ENCODE data around the gene GDPD5. TPM values are rescaled to one million over a fixed set of nuclear protein-coding genes. Genes with fewer than 3 reads are reported as not detected.

Gene GDPD5
- total and polyA plus RNA-seq, 9 donors, result 12.8 to 33.2 (median 20.7) TPM

- Histone ChIP-seq H3K27me3 (ENCODE audit: control insufficient read depth, insufficient read depth, low read length) (peaks cover 23% of the 10 kb centered on the region), H3K36me3 (ENCODE audit: control insufficient read depth, insufficient read depth, low read length) (no peaks in the 10 kb centered on the region), H3K4me1 (ENCODE audit: control insufficient read depth, insufficient read depth, low read length) (peaks cover 43% of the 10 kb centered on the region), H3K4me3 (ENCODE audit: low read length) (peak overlapping the region; percentile 52), H3K9me3 (replicated peaks; ENCODE audit: control insufficient read depth, low read depth, low read length) (no peaks in the 10 kb centered on the region), H3K27ac (ENCODE audit: low read length) (no peak overlapping the region)
- no peak for DNase-seq
- 3% methylated on average over 42 of the region's 51 CpGs for WGBS (ENCODE audit: insufficient coverage)
Observed at GRCh38 chr11:75524665-75525432, 892 bp downstream of the GDPD5 start.

- Histone ChIP-seq H3K36me3 (ENCODE audit: control insufficient read depth, insufficient read depth, low read length) (no peaks in the 10 kb centered on the region), H3K27me3 (ENCODE audit: control insufficient read depth, insufficient read depth, low read length) (peaks cover 23% of the 10 kb centered on the region), H3K27ac (ENCODE audit: low read length) (no peak overlapping the region), H3K9me3 (replicated peaks; ENCODE audit: control insufficient read depth, low read depth, low read length) (no peaks in the 10 kb centered on the region), H3K4me3 (ENCODE audit: low read length) (peak overlapping the region; percentile 52), H3K4me1 (ENCODE audit: control insufficient read depth, insufficient read depth, low read length) (peaks cover 51% of the 10 kb centered on the region)
- 64% methylated on average over 6 of the region's 10 CpGs for WGBS (ENCODE audit: insufficient coverage)
- DNase-seq, result no peak
Observed at GRCh38 chr11:75523811-75524664, 1.7 kb downstream of the GDPD5 start.

GRCh38 chr11:75523189-75523588 is 2.6 kb downstream of the GDPD5 start:
- no peak for DNase-seq
- no peak overlapping the region for H3K4me3 ChIP-seq (ENCODE audit: low read length)
- peaks cover 23% of the 10 kb centered on the region for H3K27me3 ChIP-seq (ENCODE audit: control insufficient read depth, insufficient read depth, low read length)
- H3K27ac ChIP-seq (ENCODE audit: low read length), result no peak overlapping the region
- no peaks in the 10 kb centered on the region for H3K36me3 ChIP-seq (ENCODE audit: control insufficient read depth, insufficient read depth, low read length)
- H3K4me1 ChIP-seq (ENCODE audit: control insufficient read depth, insufficient read depth, low read length), result peaks cover 60% of the 10 kb centered on the region
- 65% methylated on average over 5 of the region's 5 CpGs for WGBS (ENCODE audit: insufficient coverage)
- H3K9me3 ChIP-seq (replicated peaks; ENCODE audit: control insufficient read depth, low read depth, low read length), result no peaks in the 10 kb centered on the region

DNA sequence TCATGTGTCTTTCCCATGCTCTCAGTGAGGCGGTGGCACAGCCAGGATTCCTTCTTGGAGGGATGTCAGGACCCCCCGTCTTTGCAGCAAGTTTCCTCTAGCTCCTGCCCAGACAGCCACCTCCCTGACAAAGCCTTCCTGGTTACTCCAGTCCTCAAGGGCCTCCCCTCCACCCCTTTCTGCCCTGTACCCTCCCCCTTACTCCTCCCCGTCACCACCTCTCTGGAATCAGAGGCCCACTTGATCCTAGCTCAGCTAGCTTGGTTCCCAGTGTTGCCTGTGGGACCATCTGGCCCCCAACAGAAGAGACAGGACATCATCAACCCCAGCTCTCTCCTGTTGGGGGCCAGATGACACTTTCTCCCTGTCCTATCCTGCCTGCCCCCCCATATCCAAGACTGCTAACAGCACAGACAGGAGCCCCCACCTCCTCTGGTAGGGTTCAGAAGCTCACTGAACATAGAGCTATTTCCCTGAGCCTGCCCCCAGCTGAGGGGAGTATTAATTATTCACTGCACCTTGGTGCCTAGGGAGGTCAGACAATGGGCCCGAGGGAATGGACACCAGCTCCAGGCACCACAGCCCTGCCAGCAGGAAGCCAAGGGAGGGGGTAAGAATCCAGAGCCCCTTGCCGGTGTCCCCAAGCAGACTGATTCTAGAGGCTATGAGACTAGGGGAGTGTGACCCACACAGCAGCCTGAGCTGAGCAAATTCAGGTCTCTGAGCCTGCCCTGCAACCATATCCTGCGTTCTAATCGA is 3.3 kb downstream of the GDPD5 start:
- DNase-seq, result no peak
- Histone ChIP-seq H3K4me3 (ENCODE audit: low read length) (no peak overlapping the region), H3K27ac (ENCODE audit: low read length) (no peak overlapping the region), H3K4me1 (ENCODE audit: control insufficient read depth, insufficient read depth, low read length) (peaks cover 66% of the 10 kb centered on the region), H3K36me3 (ENCODE audit: control insufficient read depth, insufficient read depth, low read length) (no peaks in the 10 kb centered on the region), H3K27me3 (ENCODE audit: control insufficient read depth, insufficient read depth, low read length) (peaks cover 23% of the 10 kb centered on the region), H3K9me3 (replicated peaks; ENCODE audit: control insufficient read depth, low read depth, low read length) (no peaks in the 10 kb centered on the region)
- 68% methylated on average over 7 of the region's 7 CpGs for WGBS (ENCODE audit: insufficient coverage)

GRCh38 chr11:75520688-75521087 is 5.1 kb downstream of the GDPD5 start:
- peaks cover 20% of the 10 kb centered on the region for H3K27me3 ChIP-seq (ENCODE audit: control insufficient read depth, insufficient read depth, low read length)
- DNase-seq, result peak; percentile 68

DNA sequence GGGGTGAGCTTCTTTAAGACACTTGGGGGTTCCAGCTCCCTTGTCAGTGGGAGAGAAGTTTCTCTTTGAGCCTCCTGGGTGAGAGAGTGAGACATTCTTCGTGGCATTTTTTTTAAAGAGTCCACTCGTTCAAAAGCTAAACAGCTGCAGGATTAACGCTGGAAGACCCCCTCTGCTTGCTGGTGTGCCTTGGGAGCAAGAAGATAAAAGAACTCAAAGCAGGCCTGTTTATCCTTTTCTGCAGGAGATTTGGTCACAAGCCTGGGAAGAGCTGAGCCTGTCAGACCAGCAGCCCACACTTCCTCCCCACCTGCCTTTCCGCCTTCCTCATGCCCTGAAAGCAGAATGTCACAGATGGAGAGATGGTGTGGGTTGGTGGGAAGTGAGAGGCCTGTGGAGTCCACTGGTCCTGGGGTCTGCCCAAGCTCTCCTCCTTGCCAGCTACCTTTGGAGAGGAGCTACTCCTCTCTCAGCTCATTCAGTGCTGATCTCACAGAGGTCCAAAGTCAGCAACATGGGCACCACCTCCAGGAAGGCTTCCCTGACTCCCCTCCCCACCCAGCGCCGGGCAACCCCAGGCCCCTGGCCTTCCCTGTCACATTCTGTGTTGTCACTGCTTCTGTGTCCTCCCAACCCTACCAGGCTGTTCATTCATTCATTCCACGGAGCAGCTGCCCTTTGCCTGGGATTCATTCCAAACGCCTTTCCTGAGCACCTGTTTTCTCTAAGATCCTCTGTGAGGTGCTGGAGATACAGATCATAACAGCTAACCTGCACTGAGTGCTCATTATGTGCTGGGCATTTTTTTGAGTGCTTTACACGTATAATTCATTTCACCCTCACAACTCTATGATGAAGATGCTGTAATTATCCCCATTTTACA is 6.7 kb downstream of the GDPD5 start:
- Histone ChIP-seq H3K9me3 (replicated peaks; ENCODE audit: control insufficient read depth, low read depth, low read length) (peaks cover 5% of the 10 kb centered on the region), H3K36me3 (ENCODE audit: control insufficient read depth, insufficient read depth, low read length) (no peaks in the 10 kb centered on the region), H3K27ac (ENCODE audit: low read length) (peak overlapping the region; percentile 56), H3K4me3 (ENCODE audit: low read length) (no peak overlapping the region), H3K27me3 (ENCODE audit: control insufficient read depth, insufficient read depth, low read length) (peaks cover 7% of the 10 kb centered on the region), H3K4me1 (ENCODE audit: control insufficient read depth, insufficient read depth, low read length) (peaks cover 50% of the 10 kb centered on the region)
- peak; percentile 70 for DNase-seq
- WGBS (ENCODE audit: insufficient coverage), result 38% methylated on average over 4 of the region's 9 CpGs

More at GRCh38 chr11:75520688-75521087, 5.1 kb downstream of the GDPD5 start:
- H3K9me3 ChIP-seq (replicated peaks; ENCODE audit: control insufficient read depth, low read depth, low read length), result peaks cover 5% of the 10 kb centered on the region
- no peak overlapping the region for H3K27ac ChIP-seq (ENCODE audit: low read length)
- H3K4me3 ChIP-seq (ENCODE audit: low read length), result no peak overlapping the region
- H3K4me1 ChIP-seq (ENCODE audit: control insufficient read depth, insufficient read depth, low read length), result peaks cover 63% of the 10 kb centered on the region
- no peaks in the 10 kb centered on the region for H3K36me3 ChIP-seq (ENCODE audit: control insufficient read depth, insufficient read depth, low read length)
- WGBS (ENCODE audit: insufficient coverage), result 68% methylated on average over 6 of the region's 7 CpGs

GRCh38 chr11:75518204-75518549 is 7.6 kb downstream of the GDPD5 start:
- no peak for DNase-seq
- no CpG with 5 or more reads among the region's 3 CpGs for WGBS (ENCODE audit: insufficient coverage)

GRCh38 chr11:75516886-75517285 is 8.9 kb downstream of the GDPD5 start:
- Histone ChIP-seq H3K4me1 (ENCODE audit: control insufficient read depth, insufficient read depth, low read length) (peaks cover 39% of the 10 kb centered on the region), H3K27ac (ENCODE audit: low read length) (no peak overlapping the region), H3K36me3 (ENCODE audit: control insufficient read depth, insufficient read depth, low read length) (no peaks in the 10 kb centered on the region), H3K9me3 (replicated peaks; ENCODE audit: control insufficient read depth, low read depth, low read length) (peaks cover 5% of the 10 kb centered on the region), H3K27me3 (ENCODE audit: control insufficient read depth, insufficient read depth, low read length) (no peaks in the 10 kb centered on the region), H3K4me3 (ENCODE audit: low read length) (no peak overlapping the region)
- 91% methylated on average over 6 of the region's 7 CpGs for WGBS (ENCODE audit: insufficient coverage)
- no peak for DNase-seq

More at GRCh38 chr11:75518204-75518549, 7.6 kb downstream of the GDPD5 start:
- Histone ChIP-seq H3K27me3 (ENCODE audit: control insufficient read depth, insufficient read depth, low read length) (peaks cover 2% of the 10 kb centered on the region), H3K27ac (ENCODE audit: low read length) (no peak overlapping the region), H3K4me1 (ENCODE audit: control insufficient read depth, insufficient read depth, low read length) (peaks cover 42% of the 10 kb centered on the region), H3K4me3 (ENCODE audit: low read length) (no peak overlapping the region), H3K9me3 (replicated peaks; ENCODE audit: control insufficient read depth, low read depth, low read length) (peaks cover 5% of the 10 kb centered on the region), H3K36me3 (ENCODE audit: control insufficient read depth, insufficient read depth, low read length) (no peaks in the 10 kb centered on the region)

DNA sequence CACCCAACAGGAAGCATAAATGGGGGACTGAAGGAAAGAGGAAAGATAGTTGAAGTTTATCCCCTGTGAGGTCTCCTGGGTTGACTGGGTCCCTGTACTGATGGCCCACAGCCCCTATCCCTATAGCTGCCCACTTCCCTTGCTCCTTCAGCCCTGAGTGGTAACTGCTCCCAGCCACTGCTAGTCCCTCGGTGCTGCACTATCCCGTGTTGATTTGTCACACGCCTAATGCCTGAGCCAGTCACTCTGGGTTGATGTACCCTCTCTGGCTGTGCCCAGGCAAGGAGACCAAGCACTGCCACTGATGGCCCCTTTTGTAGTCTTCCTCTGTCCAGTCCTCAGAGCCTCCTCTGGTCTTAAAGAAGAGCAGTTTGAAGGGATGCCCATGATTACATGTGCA is 9.6 kb downstream of the GDPD5 start:
- Histone ChIP-seq H3K9me3 (replicated peaks; ENCODE audit: control insufficient read depth, low read depth, low read length) (peaks cover 5% of the 10 kb centered on the region), H3K4me3 (ENCODE audit: low read length) (no peak overlapping the region), H3K27me3 (ENCODE audit: control insufficient read depth, insufficient read depth, low read length) (no peaks in the 10 kb centered on the region), H3K36me3 (ENCODE audit: control insufficient read depth, insufficient read depth, low read length) (no peaks in the 10 kb centered on the region), H3K4me1 (ENCODE audit: control insufficient read depth, insufficient read depth, low read length) (peaks cover 38% of the 10 kb centered on the region), H3K27ac (ENCODE audit: low read length) (no peak overlapping the region)
- 96% methylated on average over 3 of the region's 3 CpGs for WGBS (ENCODE audit: insufficient coverage)
- DNase-seq, result no peak
